Measurements from ENCODE around the gene GPC6.

Gene GPC6

DNA sequence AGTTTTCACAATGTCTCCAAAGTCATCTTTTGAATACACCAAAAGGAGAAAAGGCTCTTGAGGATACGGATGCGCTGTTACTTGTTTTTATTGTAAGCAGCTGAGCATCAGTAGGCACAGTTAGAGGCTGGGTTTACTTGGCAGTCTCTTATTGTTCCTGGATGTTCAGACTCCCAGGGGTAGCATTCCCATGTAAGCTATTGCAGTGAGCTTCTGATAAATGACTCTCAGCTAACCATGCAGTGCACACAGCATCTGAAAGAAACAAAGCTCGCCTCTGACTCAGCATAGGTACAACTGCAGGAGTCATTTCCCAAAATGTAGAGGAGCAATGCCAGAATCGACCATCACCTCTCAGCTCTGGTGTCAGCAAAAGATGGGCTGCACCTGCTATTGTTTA, 1168.1 kb downstream of the GPC6 start:
- TF ChIP-seq, protein P1, sequence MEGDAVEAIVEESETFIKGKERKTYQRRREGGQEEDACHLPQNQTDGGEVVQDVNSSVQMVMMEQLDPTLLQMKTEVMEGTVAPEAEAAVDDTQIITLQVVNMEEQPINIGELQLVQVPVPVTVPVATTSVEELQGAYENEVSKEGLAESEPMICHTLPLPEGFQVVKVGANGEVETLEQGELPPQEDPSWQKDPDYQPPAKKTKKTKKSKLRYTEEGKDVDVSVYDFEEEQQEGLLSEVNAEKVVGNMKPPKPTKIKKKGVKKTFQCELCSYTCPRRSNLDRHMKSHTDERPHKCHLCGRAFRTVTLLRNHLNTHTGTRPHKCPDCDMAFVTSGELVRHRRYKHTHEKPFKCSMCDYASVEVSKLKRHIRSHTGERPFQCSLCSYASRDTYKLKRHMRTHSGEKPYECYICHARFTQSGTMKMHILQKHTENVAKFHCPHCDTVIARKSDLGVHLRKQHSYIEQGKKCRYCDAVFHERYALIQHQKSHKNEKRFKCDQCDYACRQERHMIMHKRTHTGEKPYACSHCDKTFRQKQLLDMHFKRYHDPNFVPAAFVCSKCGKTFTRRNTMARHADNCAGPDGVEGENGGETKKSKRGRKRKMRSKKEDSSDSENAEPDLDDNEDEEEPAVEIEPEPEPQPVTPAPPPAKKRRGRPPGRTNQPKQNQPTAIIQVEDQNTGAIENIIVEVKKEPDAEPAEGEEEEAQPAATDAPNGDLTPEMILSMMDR (IDR thresholded peaks at IDR 0.05; ENCODE audit: low read depth, low read length, missing control alignments) = no peak
- no peak for DNase-seq (ENCODE audit: low read depth)
- in situ Hi-C loops (cut with HindIII; ENCODE audit: low sequenced_read_pairs) = no loop called here
- no peak overlapping the region for H3K4me3 ChIP-seq (ENCODE audit: low read depth, low read length)

DNA sequence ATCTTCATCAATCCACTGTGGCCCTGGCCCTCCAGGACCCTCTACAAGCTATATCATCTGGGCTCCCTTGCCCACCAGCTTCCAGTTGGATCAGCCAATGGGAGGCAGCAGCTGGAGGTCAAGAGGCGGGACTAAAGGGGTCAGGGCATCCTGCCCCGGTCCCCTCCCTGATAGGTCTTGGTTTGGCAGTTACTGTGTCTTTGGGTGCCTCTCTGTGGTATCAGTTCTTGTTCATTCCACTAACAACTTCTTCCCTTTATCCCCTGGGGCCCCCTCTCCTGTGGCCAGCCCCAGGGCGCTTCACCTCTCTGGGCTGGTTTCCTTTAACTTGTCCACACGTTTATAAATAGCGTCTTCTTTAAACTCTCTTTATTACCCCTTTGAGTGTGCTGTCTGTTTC, 1169.3 kb downstream of the GPC6 start:
- no peak overlapping the region for H3K4me3 ChIP-seq (ENCODE audit: low read depth, low read length)
- TF ChIP-seq, protein P1 (IDR thresholded peaks at IDR 0.05; ENCODE audit: low read depth, low read length, missing control alignments) = no peak
- in situ Hi-C loops (cut with HindIII; ENCODE audit: low sequenced_read_pairs) = no loop called here
- no peak for DNase-seq (ENCODE audit: low read depth)

DNA sequence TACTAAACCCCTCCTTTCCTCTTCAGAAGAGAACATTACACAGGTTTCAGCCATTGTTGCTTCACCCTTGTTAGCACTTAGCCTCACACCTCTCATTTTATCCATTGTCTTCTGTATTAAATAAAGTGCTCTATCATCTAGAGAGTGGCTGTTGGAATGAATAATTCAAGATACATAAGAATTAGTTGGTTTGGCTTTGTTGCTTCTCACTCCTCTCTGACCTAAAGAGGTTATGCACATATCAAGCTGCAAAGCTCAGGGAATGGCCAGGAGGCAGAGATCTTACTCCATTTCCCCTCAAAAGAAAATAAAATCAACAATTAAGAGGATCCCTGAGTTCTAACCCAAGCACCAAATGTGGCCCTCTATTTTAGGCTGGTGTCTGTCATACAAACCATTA, 1173.2 kb downstream of the GPC6 start:
- DNase-seq (ENCODE audit: low read depth) = no peak
- in situ Hi-C loops (cut with HindIII; ENCODE audit: low sequenced_read_pairs) = no loop called here
- H3K4me3 ChIP-seq (ENCODE audit: low read depth, low read length) = no peak overlapping the region
- TF ChIP-seq, protein P1 (IDR thresholded peaks at IDR 0.05; ENCODE audit: low read depth, low read length, missing control alignments) = no peak

DNA sequence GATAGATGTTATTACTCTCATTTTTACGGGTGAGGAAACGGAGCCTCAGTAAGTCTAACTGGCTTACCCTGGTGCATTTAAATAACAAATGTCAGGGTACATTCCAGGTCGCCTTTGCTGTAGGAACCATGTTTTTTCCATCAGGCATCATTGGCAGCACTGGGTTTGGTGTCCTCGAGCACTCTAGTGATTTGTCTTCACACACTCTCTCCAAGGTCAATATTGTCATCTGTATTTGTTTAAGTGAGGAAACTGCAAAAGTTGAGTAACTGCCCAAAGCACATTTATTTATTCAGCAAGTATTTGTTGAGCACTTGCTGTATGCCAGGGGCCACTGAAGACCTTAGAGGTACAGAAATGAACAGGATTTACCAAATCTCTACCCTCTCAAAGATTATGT, 1174.3 kb downstream of the GPC6 start:
- in situ Hi-C loops (cut with HindIII; ENCODE audit: low sequenced_read_pairs) = no loop called here
- TF ChIP-seq, protein P1 (IDR thresholded peaks at IDR 0.05; ENCODE audit: low read depth, low read length, missing control alignments) = no peak
- H3K4me3 ChIP-seq (ENCODE audit: low read depth, low read length) = no peak overlapping the region
- no peak for DNase-seq (ENCODE audit: low read depth)

DNA sequence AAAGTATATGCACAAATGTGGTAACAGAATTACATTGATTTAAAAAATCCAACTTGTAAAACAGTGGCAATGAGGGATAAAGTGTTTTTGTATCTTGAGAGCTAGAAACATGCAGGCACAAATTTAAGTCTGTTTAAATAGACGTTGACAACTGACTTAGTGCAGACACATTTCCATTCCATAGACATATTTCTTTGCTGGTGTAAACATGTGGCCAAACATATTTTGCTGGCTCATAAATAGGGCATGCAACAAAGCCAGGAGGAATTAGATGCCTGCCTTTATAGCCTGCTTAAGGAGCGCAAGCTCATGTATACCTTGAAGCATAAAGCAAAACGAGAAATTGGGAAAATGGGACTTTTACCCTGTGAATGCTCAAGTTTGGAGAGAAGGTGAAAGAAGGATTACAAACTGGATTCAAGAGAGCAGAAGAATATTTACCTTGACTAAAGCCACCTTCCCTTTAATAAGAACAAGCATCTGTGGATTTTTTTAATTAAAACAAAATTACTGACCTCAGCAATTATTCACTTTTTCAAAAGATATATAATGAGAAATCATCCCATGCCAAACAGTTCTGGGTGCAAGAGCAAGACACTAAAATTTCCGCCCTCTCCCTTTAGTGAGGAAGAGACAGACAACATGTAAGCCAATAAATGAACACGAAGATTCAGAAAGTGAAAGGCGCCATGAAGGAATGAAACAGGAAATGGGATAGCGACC, 1181.9 kb downstream of the GPC6 start:
- TF ChIP-seq, protein P1 (IDR thresholded peaks at IDR 0.05; ENCODE audit: low read depth, low read length, missing control alignments) = no peak
- in situ Hi-C loops (cut with HindIII; ENCODE audit: low sequenced_read_pairs) = no loop called here
- H3K4me3 ChIP-seq (ENCODE audit: low read depth, low read length) = no peak overlapping the region
- no peak for DNase-seq (ENCODE audit: low read depth)

DNA sequence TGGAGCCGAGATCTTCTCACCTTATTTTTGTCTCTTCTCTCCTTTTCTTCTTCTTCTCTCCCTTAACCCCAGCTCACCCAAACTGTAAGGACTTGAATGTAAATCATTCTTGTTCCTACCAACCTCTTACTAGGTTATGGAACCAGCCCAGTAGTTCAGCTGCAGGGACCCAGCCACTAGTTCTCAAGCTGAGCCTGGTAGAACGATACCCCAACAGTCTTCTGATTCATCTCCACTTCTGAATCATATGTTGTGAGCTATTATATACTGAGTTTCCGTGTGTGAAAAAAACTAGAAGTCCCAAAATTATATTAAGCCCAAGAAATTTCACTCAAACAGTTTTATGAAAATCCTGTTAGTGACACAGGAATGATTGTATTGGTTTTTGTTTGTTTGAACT, 1185.1 kb downstream of the GPC6 start:
- in situ Hi-C loops (cut with HindIII; ENCODE audit: low sequenced_read_pairs) = no loop called here
- no peak overlapping the region for H3K4me3 ChIP-seq (ENCODE audit: low read depth, low read length)
- no peak for DNase-seq (ENCODE audit: low read depth)
- TF ChIP-seq, protein P1 (IDR thresholded peaks at IDR 0.05; ENCODE audit: low read depth, low read length, missing control alignments) = no peak
